ENCODE results near the gene SZT2. TPM values are rescaled to one million over a fixed set of nuclear protein-coding genes. Genes with fewer than 3 reads are reported as not detected.

The SZT2 gene
- total RNA-seq, 2 experiments from 2014 or later, result 52.2 to 60.2 TPM

DNA sequence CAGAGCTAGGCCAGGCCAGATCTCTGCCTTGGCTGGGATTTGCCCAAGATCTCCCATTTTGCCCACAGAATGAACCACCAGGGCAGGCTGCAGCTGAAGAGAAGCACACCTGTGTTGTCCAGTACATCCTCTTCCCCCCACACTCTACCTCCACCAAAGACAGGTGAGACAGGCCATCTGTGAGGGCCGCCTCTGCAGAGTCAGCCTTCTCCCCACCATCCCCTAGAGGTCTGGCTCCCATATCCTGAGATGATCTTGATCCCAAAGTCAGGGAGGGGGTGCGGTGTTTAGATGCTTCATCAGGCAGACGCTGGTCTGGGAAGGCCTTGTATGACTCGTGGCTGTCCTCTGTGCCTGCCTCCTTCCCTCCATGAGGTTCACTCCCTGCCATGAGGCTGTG is 35.3 kb downstream of the SZT2 start:
- Mint-ChIP-seq H3K27me3 (no peaks in the 10 kb centered on the region), H3K4me1 (no peaks in the 10 kb centered on the region), H3K27ac (peak overlapping the region; percentile 57), H3K4me3 (no peak overlapping the region), H3K9me3 (ENCODE audit: low read depth) (no peaks in the 10 kb centered on the region), H3K36me3 (peaks cover 15% of the 10 kb centered on the region)
- no peak for DNase-seq
- no peak for ATAC-seq
- CTCF ChIA-PET, result no interaction called here

- no peaks in the 10 kb centered on the region for H3K27me3 Mint-ChIP-seq
- no peaks in the 10 kb centered on the region for H3K9me3 Mint-ChIP-seq (ENCODE audit: low read depth)
- H3K27ac Mint-ChIP-seq, result no peak overlapping the region
- no peak for ATAC-seq
- peaks cover 14% of the 10 kb centered on the region for H3K36me3 Mint-ChIP-seq
- no peaks in the 10 kb centered on the region for H3K4me1 Mint-ChIP-seq
- DNase-seq, result no peak
- CTCF ChIA-PET, result no interaction called here
- no peak overlapping the region for H3K4me3 Mint-ChIP-seq
Measured at GRCh38 chr1:43426221-43426620, 36.5 kb downstream of the SZT2 start.

- Mint-ChIP-seq H3K27ac (no peak overlapping the region), H3K36me3 (peaks cover 18% of the 10 kb centered on the region), H3K4me3 (no peak overlapping the region), H3K9me3 (ENCODE audit: low read depth) (no peaks in the 10 kb centered on the region), H3K27me3 (no peaks in the 10 kb centered on the region), H3K4me1 (no peaks in the 10 kb centered on the region)
- no peak for ATAC-seq
- no peak for DNase-seq
- CTCF ChIA-PET, result interaction anchor here (2.7 kb wide), 1 partner anchor 201 kb away, joined by 8 read pairs; no protein-coding TSS in a partner anchor
Measured at GRCh38 chr1:43427524-43427923, 37.8 kb downstream of the SZT2 start.

DNA sequence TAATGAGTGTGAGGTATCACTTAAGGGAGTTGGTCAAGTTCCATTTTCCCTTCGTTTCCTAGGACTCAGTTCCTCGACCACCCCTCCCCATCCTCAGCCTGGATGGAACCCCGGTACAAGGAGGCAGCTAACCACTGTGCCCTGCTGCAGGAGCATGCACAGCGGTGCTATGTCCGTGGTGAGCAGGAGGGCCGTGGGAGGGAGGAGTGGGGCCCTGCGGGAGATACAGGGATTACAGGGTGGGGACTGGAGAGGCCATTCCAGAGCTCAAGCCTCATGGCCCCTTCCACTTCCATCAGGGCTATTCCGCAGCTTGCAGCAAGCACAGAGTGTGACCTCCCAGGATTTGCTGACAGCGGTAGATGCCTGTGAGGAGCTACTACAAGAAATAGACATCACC is 38.2 kb downstream of the SZT2 start:
- Mint-ChIP-seq H3K4me3 (no peak overlapping the region), H3K36me3 (peaks cover 18% of the 10 kb centered on the region), H3K4me1 (no peaks in the 10 kb centered on the region), H3K27ac (no peak overlapping the region), H3K27me3 (no peaks in the 10 kb centered on the region), H3K9me3 (ENCODE audit: low read depth) (no peaks in the 10 kb centered on the region)
- CTCF ChIA-PET, result interaction anchor here (2.7 kb wide), 1 partner anchor 201 kb away, joined by 8 read pairs; no protein-coding TSS in a partner anchor
- ATAC-seq (no peak), DNase-seq (no peak)

DNA sequence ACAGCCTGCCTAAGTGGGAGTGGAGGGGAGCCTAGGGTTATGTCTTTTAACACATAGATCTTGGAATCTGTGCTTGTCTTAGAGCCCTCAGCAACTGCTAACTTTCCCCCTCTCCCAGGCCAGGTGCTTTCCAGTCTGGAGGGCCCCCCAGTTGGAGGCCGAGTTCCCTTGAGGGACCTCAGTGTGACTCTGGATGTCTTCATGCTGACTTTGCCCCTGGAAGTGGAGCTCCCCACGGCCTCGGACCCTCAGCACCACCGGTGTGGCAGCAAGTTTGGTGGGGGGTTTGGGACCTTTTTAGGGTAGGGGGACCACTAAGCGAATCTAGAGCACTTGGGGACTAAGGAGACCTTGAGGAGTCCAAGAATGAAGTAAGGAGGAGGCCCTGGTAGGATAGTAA is 41.1 kb downstream of the SZT2 start:
- CTCF ChIA-PET, result no interaction called here
- no peaks in the 10 kb centered on the region for H3K27me3 Mint-ChIP-seq
- H3K4me3 Mint-ChIP-seq, result no peak overlapping the region
- H3K4me1 Mint-ChIP-seq, result no peaks in the 10 kb centered on the region
- H3K36me3 Mint-ChIP-seq, result peaks cover 17% of the 10 kb centered on the region
- DNase-seq, result no peak
- H3K9me3 Mint-ChIP-seq (ENCODE audit: low read depth), result no peaks in the 10 kb centered on the region
- ATAC-seq, result no peak
- no peak overlapping the region for H3K27ac Mint-ChIP-seq

GRCh38 chr1:43431676-43432075 is 42.0 kb downstream of the SZT2 start:
- H3K4me3 Mint-ChIP-seq, result no peak overlapping the region
- ATAC-seq (no peak), DNase-seq (no peak)
- peaks cover 16% of the 10 kb centered on the region for H3K36me3 Mint-ChIP-seq
- no peaks in the 10 kb centered on the region for H3K9me3 Mint-ChIP-seq (ENCODE audit: low read depth)
- no peaks in the 10 kb centered on the region for H3K4me1 Mint-ChIP-seq
- CTCF ChIA-PET, result no interaction called here
- H3K27ac Mint-ChIP-seq, result no peak overlapping the region
- H3K27me3 Mint-ChIP-seq, result no peaks in the 10 kb centered on the region

GRCh38 chr1:43432171-43432860 is 42.6 kb downstream of the SZT2 start:
- no peak overlapping the region for H3K27ac Mint-ChIP-seq
- CTCF ChIA-PET, result no interaction called here
- DNase-seq (no peak), ATAC-seq (no peak)
- H3K9me3 Mint-ChIP-seq (ENCODE audit: low read depth), result no peaks in the 10 kb centered on the region
- H3K4me1 Mint-ChIP-seq, result no peaks in the 10 kb centered on the region
- no peak overlapping the region for H3K4me3 Mint-ChIP-seq
- H3K36me3 Mint-ChIP-seq, result peaks cover 13% of the 10 kb centered on the region
- no peaks in the 10 kb centered on the region for H3K27me3 Mint-ChIP-seq

DNA sequence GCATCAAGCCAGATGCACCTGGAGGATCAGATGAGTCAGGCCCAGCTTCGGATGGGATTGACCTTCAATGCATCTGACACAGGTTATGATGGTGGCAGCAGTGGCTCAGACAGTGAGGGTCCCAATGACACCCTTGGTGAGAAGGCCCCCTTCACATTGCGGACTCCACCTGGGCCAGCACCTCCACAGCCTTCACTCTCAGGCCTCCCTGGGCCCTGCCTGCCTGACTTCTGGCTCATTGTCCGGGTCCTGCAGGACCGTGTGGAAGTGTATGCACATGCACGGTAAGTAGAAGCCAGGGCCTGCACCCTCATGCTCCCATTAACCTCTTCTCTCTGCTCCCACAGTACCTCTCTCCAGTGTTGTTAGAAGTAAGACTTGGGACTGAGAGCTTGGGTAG is 43.2 kb downstream of the SZT2 start:
- Mint-ChIP-seq H3K4me3 (no peak overlapping the region), H3K36me3 (peaks cover 10% of the 10 kb centered on the region), H3K27ac (no peak overlapping the region), H3K27me3 (no peaks in the 10 kb centered on the region), H3K4me1 (no peaks in the 10 kb centered on the region), H3K9me3 (ENCODE audit: low read depth) (no peaks in the 10 kb centered on the region)
- DNase-seq (no peak), ATAC-seq (no peak)
- CTCF ChIA-PET, result interaction anchor here (0.9 kb wide), 1 partner anchor 18 kb away, joined by 3 read pairs; no protein-coding TSS in a partner anchor

GRCh38 chr1:43434256-43434655 is 44.6 kb downstream of the SZT2 start:
- ATAC-seq (no peak), DNase-seq (no peak)
- Mint-ChIP-seq H3K9me3 (ENCODE audit: low read depth) (no peaks in the 10 kb centered on the region), H3K4me1 (no peaks in the 10 kb centered on the region), H3K27ac (no peak overlapping the region), H3K4me3 (no peak overlapping the region), H3K27me3 (no peaks in the 10 kb centered on the region), H3K36me3 (peaks cover 8% of the 10 kb centered on the region)
- CTCF ChIA-PET, result no interaction called here

- Mint-ChIP-seq H3K4me3 (no peak overlapping the region), H3K36me3 (peaks cover 8% of the 10 kb centered on the region), H3K4me1 (no peaks in the 10 kb centered on the region), H3K27me3 (no peaks in the 10 kb centered on the region), H3K9me3 (ENCODE audit: low read depth) (no peaks in the 10 kb centered on the region), H3K27ac (no peak overlapping the region)
- DNase-seq, result no peak
- CTCF ChIA-PET, result no interaction called here
- no peak for ATAC-seq
Measured at GRCh38 chr1:43435146-43436145, 45.7 kb downstream of the SZT2 start.

GRCh38 chr1:43436371-43436770 is 46.7 kb downstream of the SZT2 start:
- no peak for ATAC-seq
- Mint-ChIP-seq H3K4me3 (no peak overlapping the region), H3K9me3 (ENCODE audit: low read depth) (no peaks in the 10 kb centered on the region), H3K36me3 (peaks cover 5% of the 10 kb centered on the region), H3K4me1 (no peaks in the 10 kb centered on the region), H3K27ac (no peak overlapping the region), H3K27me3 (no peaks in the 10 kb centered on the region)
- CTCF ChIA-PET, result no interaction called here
- no peak for DNase-seq

DNA sequence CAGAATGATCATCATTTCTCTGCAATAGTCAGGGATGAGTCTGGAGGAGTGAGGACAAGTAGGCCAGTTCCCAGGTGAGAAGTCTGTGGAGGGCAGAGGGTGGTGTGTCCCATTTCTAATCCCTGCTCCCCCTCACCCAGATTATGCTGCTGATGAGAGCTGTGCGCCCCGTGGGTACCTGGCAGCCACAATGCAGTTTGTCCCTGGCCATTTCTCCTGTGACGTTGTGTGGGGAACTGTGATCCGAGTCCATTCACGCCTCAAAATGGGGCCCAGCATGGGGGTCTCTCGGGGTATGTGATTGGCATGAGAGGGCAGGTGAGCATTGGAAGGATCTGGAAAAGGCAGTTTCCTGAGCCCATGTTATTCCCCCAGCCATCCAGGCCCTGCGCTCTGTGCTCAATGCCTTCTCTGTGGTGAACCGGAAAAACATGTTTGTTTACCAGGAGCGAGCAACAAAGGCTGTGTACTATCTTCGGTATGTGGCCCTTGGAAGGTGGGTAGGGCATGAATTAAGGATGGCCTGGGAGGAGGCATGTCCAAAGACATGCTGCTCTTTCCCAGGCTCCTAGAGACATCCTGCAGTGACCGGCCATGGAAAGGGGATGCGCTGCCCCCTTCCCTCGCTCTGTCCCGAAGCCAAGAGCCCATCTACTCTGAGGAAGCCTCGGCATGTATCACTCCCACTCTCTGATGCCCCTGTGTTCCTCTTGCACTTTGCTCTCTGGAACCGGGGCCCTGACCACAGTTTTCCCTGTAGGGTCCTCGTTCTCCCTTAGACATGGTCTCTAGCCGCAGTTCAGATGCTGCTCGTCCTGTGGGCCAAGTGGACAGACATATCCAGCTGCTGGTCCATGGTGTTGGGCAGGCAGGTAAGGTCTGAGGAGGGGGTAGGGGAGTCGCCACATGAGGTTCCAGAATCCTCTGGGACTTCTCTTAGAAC is 47.6 kb downstream of the SZT2 start:
- Mint-ChIP-seq H3K27me3 (no peaks in the 10 kb centered on the region), H3K36me3 (peaks cover 2% of the 10 kb centered on the region), H3K27ac (no peak overlapping the region), H3K9me3 (ENCODE audit: low read depth) (no peaks in the 10 kb centered on the region), H3K4me1 (no peaks in the 10 kb centered on the region), H3K4me3 (no peak overlapping the region)
- DNase-seq (no peak), ATAC-seq (no peak)
- CTCF ChIA-PET, result no interaction called here

DNA sequence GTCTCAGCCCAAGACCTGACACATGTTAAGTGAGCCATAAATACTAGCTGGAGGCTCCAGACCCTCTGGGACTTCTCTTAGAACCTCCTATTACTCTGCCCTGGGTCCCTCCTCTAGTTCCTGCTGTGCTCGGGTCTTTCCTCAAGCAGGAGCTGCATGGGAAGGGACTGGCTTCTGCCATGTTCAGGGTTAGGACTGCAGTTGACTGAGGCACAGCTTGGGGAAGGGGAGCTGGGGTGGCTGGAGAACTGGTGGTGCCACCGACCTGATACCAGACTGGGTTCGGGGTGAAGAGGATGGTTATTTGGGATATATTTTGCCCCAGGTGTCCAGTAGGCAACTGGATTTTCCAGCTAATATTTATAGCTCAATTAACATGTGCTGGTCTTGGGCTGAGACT is 48.3 kb downstream of the SZT2 start:
- peaks cover 2% of the 10 kb centered on the region for H3K36me3 Mint-ChIP-seq
- no peak for DNase-seq

More for the DNA sequence above, 48.3 kb downstream of the SZT2 start:
- Mint-ChIP-seq H3K4me3 (no peak overlapping the region), H3K4me1 (no peaks in the 10 kb centered on the region), H3K27ac (no peak overlapping the region), H3K27me3 (no peaks in the 10 kb centered on the region), H3K9me3 (ENCODE audit: low read depth) (no peaks in the 10 kb centered on the region)
- CTCF ChIA-PET, result no interaction called here
- no peak for ATAC-seq
